Keratinocyte (primary cell): ENCODE results near the gene ATP7A.
"Not testable (repeated sequence)": the region's sequence is repeated elsewhere in the genome, so short reads cannot be mapped to it uniquely, and the experiment has no call there.

Source experiments
- EZH2 ChIP-seq: IDR thresholded peaks from one replicate; pipeline ENCODE4 v1.6.1; 2012; ENCODE audit warnings: inconsistent platforms, mild to moderate bottlenecking, low read length, moderate library complexity
- TF ChIP-seq, protein P1 (sequence below), 3 experiments: IDR thresholded peaks in 1 of 3; conservative IDR thresholded peaks in 1 of 3; optimal IDR thresholded peaks in 1 of 3; 2 replicates in 2 of 3; 3 replicates in 1 of 3; pipeline versions ENCODE3 to v1.5.1; 2011; ENCODE audit warnings: low read length in 3 of 3, mild to moderate bottlenecking in 3 of 3, moderate library complexity in 2 of 3, control low read depth in 1 of 3, inconsistent platforms in 1 of 3; ENCODE audit not compliant: insufficient read depth in 2 of 3; ENCODE audit errors: extremely low read depth in 1 of 3

DNA sequence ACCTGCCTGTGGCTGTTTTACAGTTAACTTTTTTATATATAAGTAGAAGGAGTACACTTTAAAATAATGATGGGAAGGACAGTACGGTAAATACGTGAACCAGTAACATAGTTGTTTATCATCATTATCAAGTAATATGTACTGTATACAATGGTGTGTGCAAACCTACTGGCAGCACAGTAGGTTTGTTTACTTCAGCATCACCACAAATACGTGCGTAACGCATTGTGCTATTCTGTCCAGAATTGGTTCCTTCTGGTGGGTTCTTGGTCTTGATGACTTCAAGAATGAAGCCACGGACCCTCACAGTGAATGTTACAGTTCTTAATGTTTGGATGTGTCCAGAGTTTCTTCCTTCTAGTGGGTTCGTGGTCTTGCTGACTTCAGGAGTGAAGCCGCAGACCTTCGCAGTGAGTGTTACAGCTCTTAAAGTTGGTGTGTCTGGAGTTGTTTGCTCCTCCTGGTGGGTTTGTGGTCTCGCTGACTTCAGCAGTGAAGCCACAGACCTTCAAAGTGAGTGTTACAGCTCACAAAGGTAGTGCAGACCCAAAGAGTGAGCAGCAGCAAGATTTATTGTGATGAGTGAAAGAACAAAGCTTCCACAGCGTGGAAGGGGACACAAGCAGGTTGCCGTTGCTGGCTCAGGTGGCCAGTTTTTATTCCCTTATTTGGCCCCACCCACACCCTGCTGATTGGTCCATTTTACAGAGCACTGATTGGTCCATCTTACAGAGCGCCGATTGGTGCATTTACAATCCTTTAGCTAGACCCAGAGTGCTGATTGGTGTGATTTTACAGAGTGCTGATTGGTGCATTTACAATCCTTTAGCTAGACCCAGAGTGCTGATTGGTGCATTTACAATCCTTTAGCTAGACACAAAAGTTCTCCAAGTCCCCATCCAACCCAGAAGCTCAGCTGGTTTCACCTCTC, 162.9 kb downstream of the ATP7A start:
- TF ChIP-seq EZH2: not testable (repeated sequence)
- TF ChIP-seq, protein P1, sequence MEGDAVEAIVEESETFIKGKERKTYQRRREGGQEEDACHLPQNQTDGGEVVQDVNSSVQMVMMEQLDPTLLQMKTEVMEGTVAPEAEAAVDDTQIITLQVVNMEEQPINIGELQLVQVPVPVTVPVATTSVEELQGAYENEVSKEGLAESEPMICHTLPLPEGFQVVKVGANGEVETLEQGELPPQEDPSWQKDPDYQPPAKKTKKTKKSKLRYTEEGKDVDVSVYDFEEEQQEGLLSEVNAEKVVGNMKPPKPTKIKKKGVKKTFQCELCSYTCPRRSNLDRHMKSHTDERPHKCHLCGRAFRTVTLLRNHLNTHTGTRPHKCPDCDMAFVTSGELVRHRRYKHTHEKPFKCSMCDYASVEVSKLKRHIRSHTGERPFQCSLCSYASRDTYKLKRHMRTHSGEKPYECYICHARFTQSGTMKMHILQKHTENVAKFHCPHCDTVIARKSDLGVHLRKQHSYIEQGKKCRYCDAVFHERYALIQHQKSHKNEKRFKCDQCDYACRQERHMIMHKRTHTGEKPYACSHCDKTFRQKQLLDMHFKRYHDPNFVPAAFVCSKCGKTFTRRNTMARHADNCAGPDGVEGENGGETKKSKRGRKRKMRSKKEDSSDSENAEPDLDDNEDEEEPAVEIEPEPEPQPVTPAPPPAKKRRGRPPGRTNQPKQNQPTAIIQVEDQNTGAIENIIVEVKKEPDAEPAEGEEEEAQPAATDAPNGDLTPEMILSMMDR (optimal IDR thresholded peaks at IDR 0.05 in 1 of 3, IDR thresholded peaks at IDR 0.05 in 1 of 3, conservative IDR thresholded peaks at IDR 0.05 in 1 of 3; ENCODE audit: extremely low read depth in 1 of 3, insufficient read depth in 2 of 3, low read length in 3 of 3): not testable (repeated sequence)
